Naive thymus-derived CD4-positive, alpha-beta T cell (primary cell): Measurements from ENCODE around the gene MPRIP. TPM values are rescaled to one million over a fixed set of nuclear protein-coding genes. Genes with fewer than 3 reads are reported as not detected.
A peak's percentile ranks its signal among the peaks of the same experiment; 100 is the strongest.

Experiments
- ATAC-seq: fragments of 150-1000 bp; cut with Tn5 transposase; 2 replicates; pipeline ENCODE4 v1.10.0; 2021; ENCODE audit warnings: mild to moderate bottlenecking, moderate library complexity
- CTCF ChIA-PET: fragments of 350-600 bp; sonication (Branson Sonifier 250); formaldehyde crosslinking; loops from one replicate; lab custom pipeline; 2021; ENCODE audit warnings: antibody characterized with exemption; lab: Charles Lee
- POLR2A ChIA-PET: fragments of 350-600 bp; sonication (Branson Sonifier 250); formaldehyde crosslinking; loops from one replicate; lab custom pipeline; 2021; ENCODE audit warnings: antibody characterized with exemption, inconsistent platforms; lab: Charles Lee
- DNase-seq, 9 donors: peaks; one replicate each; pipeline versions ENCODE4 v3.0.0 to v3.0.0-alpha.2; 2020 to 2022; ENCODE audit warnings: mixed read lengths in 1 of 9
- H3K27ac ChIP-seq: one replicate; pipeline ENCODE4 v1.7.0; 2013; ENCODE audit warnings: mild to moderate bottlenecking, low read depth, low read length, moderate library complexity
- H3K27me3 ChIP-seq, 2 donors: one replicate each; pipeline ENCODE4 v1.7.0; 2013; ENCODE audit warnings: low read length in 2 of 2, mild to moderate bottlenecking in 2 of 2, moderate library complexity in 2 of 2; ENCODE audit not compliant: control insufficient read depth in 2 of 2, insufficient read depth in 2 of 2
- H3K36me3 ChIP-seq, 3 experiments: 1 replicate in 2 of 3; 2 replicates in 1 of 3; pipeline ENCODE4 v1.7.0; 2013; ENCODE audit warnings: low read length in 3 of 3, mild to moderate bottlenecking in 3 of 3, moderate library complexity in 1 of 3; ENCODE audit not compliant: insufficient read depth in 3 of 3, control insufficient read depth in 2 of 3
- H3K4me1 ChIP-seq, 2 donors: one replicate each; pipeline ENCODE4 v1.7.0; 2013; ENCODE audit warnings: low read length in 2 of 2, mild to moderate bottlenecking in 2 of 2, moderate library complexity in 1 of 2; ENCODE audit not compliant: control insufficient read depth in 2 of 2, insufficient read depth in 2 of 2
- H3K4me3 ChIP-seq: 2 replicates; pipeline ENCODE4 v1.7.0; 2013; ENCODE audit warnings: mild to moderate bottlenecking, low read length
- H3K9me3 ChIP-seq, 3 experiments: 1 replicate in 2 of 3; 2 replicates in 1 of 3; pipeline ENCODE4 v1.7.0; 2013; ENCODE audit warnings: low read length in 3 of 3; ENCODE audit not compliant: control insufficient read depth in 2 of 3
- H3K27ac Mint-ChIP-seq, 9 donors: one replicate each; pipeline ENCODE4 v1.8.0; 2020 to 2022; ENCODE audit warnings: mixed read lengths in 9 of 9, mild to moderate bottlenecking in 8 of 9, moderate library complexity in 5 of 9, inconsistent platforms in 2 of 9
- H3K27me3 Mint-ChIP-seq, 5 donors: one replicate each; pipeline ENCODE4 v1.8.0; 2021 to 2022; ENCODE audit warnings: mixed read lengths in 5 of 5, mild to moderate bottlenecking in 1 of 5
- H3K36me3 Mint-ChIP-seq, 5 donors: one replicate each; pipeline ENCODE4 v1.8.0; 2020 to 2022; ENCODE audit warnings: mixed read lengths in 5 of 5, mild to moderate bottlenecking in 3 of 5, inconsistent platforms in 1 of 5
- H3K4me1 Mint-ChIP-seq, 7 donors: one replicate each; pipeline ENCODE4 v1.8.0; 2020 to 2022; ENCODE audit warnings: mixed read lengths in 7 of 7, mild to moderate bottlenecking in 3 of 7, inconsistent platforms in 1 of 7
- H3K4me3 Mint-ChIP-seq, 10 donors: one replicate each; pipeline ENCODE4 v1.8.0; 2020 to 2022; ENCODE audit warnings: mild to moderate bottlenecking in 10 of 10, mixed read lengths in 10 of 10, moderate library complexity in 6 of 10, inconsistent platforms in 2 of 10
- H3K9me3 Mint-ChIP-seq, 11 donors: one replicate each; pipeline ENCODE4 v1.8.0; 2020 to 2022; ENCODE audit warnings: mixed read lengths in 11 of 11, mild to moderate bottlenecking in 4 of 11, inconsistent platforms in 1 of 11, moderate library complexity in 1 of 11
- intact Hi-C, 2 donors: fragments of 100-400 bp; cut with micrococcal nuclease; formaldehyde crosslinking; loops; one replicate each; pipeline ENCODE4 v1.15.1; 2023
- polyA plus RNA-seq, 2 donors: library from polyadenylated mRNA; unstranded; fragments of 300-500 nt; fragmentation: Illumina TruSeq; gene quantifications; one replicate each; pipeline ENCODE4 v1.2.3, GENCODE V29; 2021
- total RNA-seq, 6 experiments: library from RNA in 5 of 6; stranded (reverse) in 5 of 6; gene quantifications; 1 replicate in 5 of 6; 2 replicates in 1 of 6; pipeline ENCODE4 v1.2.3 and lab custom pipeline; 2021 to 2026

The MPRIP gene
- total and polyA plus RNA-seq, 7 experiments from 2014 or later: 18.6 to 259 (median 196) TPM

- Mint-ChIP-seq H3K9me3 (peaks cover 0 to 6% (median 0%) of the 10 kb centered on the region in 11 donors), H3K27me3 (no peaks in the 10 kb centered on the region), H3K27ac (peak overlapping the region; percentile 43 to 96 (median 91)), H3K4me1 (peaks cover 17 to 32% (median 19%) of the 10 kb centered on the region in 7 donors), H3K4me3 (peak overlapping the region; percentile 87 to 93 (median 89)), H3K36me3 (peaks cover 0 to 24% (median 11%) of the 10 kb centered on the region in 5 donors)
- intact Hi-C loops: loop anchor here (1.0 to 10.0 kb wide), 11 partner anchors 23 to 988 kb away; partner anchors contain the start of genes FLCN (in 2 of the 2), COPS3 (in 1 of the 2), DRC3 (in 1 of the 2) and MPRIP (in 1 of the 2)
- ChIA-PET POLR2A (interaction anchor here (0.6 to 4.2 kb wide), 10 partner anchors 13 to 385 kb away, joined by 3 to 16 read pairs (median 4); partner anchors contain the start of gene FLCN), CTCF (no interaction called here)
- Histone ChIP-seq H3K4me3 (peak overlapping the region; percentile 68), H3K4me1 (peaks cover 17 to 30% of the 10 kb centered on the region in 2 donors), H3K9me3 (no peaks in the 10 kb centered on the region), H3K36me3 (peaks cover 0 to 22% (median 0%) of the 10 kb centered on the region in 3 experiments), H3K27ac (peak overlapping the region; percentile 70), H3K27me3 (no peaks in the 10 kb centered on the region)
- DNase-seq (peak; percentile 28 to 60 (median 42)), ATAC-seq (peak; percentile 23)
Measured at GRCh38 chr17:17205368-17206123, 163.3 kb downstream of the MPRIP start.

GRCh38 chr17:17206124-17206912 is 164.1 kb downstream of the MPRIP start, which contains the start of gene PLD6:
TSS of gene PLD6 (minus strand) at chr17:17206333. CDS start at chr17:17206286, 47 bp downstream.
- Histone ChIP-seq H3K9me3 (no peaks in the 10 kb centered on the region), H3K27me3 (no peaks in the 10 kb centered on the region), H3K4me3 (peak within 1 kb of the TSS; percentile 68), H3K27ac (peak within 1 kb of the TSS; percentile 70), H3K4me1 (peaks cover 17 to 30% of the 10 kb centered on the region in 2 donors), H3K36me3 (peaks cover 0 to 21% (median 0%) of the 10 kb centered on the region in 3 experiments)
- Mint-ChIP-seq H3K4me3 (peak within 1 kb of the TSS; percentile 87 to 93 (median 89)), H3K27ac (peak within 1 kb of the TSS; percentile 75 to 96 (median 91)), H3K36me3 (peaks cover 0 to 19% (median 11%) of the 10 kb centered on the region in 5 donors), H3K27me3 (no peaks in the 10 kb centered on the region), H3K9me3 (peaks cover 0 to 6% (median 0%) of the 10 kb centered on the region in 11 donors), H3K4me1 (peaks cover 12 to 32% (median 19%) of the 10 kb centered on the region in 7 donors)
- POLR2A ChIA-PET: interaction anchor here (0.7 to 4.2 kb wide), 11 partner anchors 8 to 35 kb away, joined by 3 to 30 read pairs (median 5); partner anchors contain the start of gene FLCN
- peak; percentile 88 to 96 (median 93) for DNase-seq
- CTCF ChIA-PET: interaction anchor here (1.4 kb wide), 1 partner anchor 65 kb away, joined by 5 read pairs; no protein-coding TSS in a partner anchor
- intact Hi-C loops: loop anchor here (1.0 to 10.0 kb wide), 9 partner anchors 24 to 989 kb away; partner anchors contain the start of genes FLCN (in 2 of the 2), COPS3 (in 1 of the 2), DRC3 (in 1 of the 2) and MPRIP (in 1 of the 2)
- ATAC-seq: peak; percentile 92

GRCh38 chr17:17206913-17207335 is 164.7 kb downstream of the MPRIP start:
- H3K27me3 ChIP-seq: no peaks in the 10 kb centered on the region
- Mint-ChIP-seq H3K9me3 (peaks cover 0 to 6% (median 0%) of the 10 kb centered on the region in 11 donors), H3K4me3 (peak overlapping the region; percentile 41 to 89 (median 64)), H3K27me3 (no peaks in the 10 kb centered on the region), H3K36me3 (peaks cover 0 to 19% (median 10%) of the 10 kb centered on the region in 5 donors), H3K4me1 (peaks cover 12 to 32% (median 19%) of the 10 kb centered on the region in 7 donors), H3K27ac (peak overlapping the region; percentile 29 to 91 (median 80))
- intact Hi-C loops: loop anchor here (1.0 to 10.0 kb wide), 9 partner anchors 25 to 990 kb away; partner anchors contain the start of genes FLCN (in 2 of the 2), COPS3 (in 1 of the 2), DRC3 (in 1 of the 2) and MPRIP (in 1 of the 2)
- ChIA-PET POLR2A (interaction anchor here (0.7 to 4.2 kb wide), 7 partner anchors 8 to 32 kb away, joined by 3 to 30 read pairs (median 5); partner anchors contain the start of gene FLCN), CTCF (interaction anchor here (1.4 kb wide), 1 partner anchor 65 kb away, joined by 5 read pairs; no protein-coding TSS in a partner anchor)
- H3K9me3 ChIP-seq: no peaks in the 10 kb centered on the region
- peak overlapping the region; percentile 70 for H3K27ac ChIP-seq
- peaks cover 0 to 19% (median 0%) of the 10 kb centered on the region in 3 experiments for H3K36me3 ChIP-seq
- ATAC-seq (no peak), DNase-seq (no peak)
- no peak overlapping the region for H3K4me3 ChIP-seq
- peaks cover 17 to 30% of the 10 kb centered on the region in 2 donors for H3K4me1 ChIP-seq

DNA sequence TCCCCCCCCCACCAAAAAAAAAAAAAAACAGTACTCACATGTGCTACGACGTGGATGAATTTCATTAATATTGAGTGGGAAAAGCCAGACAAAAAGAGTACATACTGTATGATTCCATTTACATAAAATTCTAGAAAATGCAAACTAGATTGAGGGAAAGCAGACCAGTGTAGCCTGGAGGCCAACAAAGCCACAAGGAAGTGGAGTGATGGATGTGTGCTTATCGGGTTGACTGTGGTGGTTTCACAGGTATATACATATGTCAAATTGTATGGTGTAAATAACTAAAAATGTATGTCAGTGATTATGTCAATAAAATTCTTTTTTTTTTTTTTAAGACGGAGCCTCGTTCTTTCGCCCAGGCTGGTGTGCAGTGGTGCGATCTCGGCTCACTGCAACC is 165.7 kb downstream of the MPRIP start:
- Histone ChIP-seq H3K9me3 (no peaks in the 10 kb centered on the region), H3K36me3 (peaks cover 0 to 13% (median 0%) of the 10 kb centered on the region in 3 experiments), H3K27ac (no peak overlapping the region), H3K4me3 (no peak overlapping the region), H3K4me1 (peaks cover 17 to 30% of the 10 kb centered on the region in 2 donors), H3K27me3 (no peaks in the 10 kb centered on the region)
- POLR2A ChIA-PET: interaction anchor here (0.7 to 4.2 kb wide), 3 partner anchors 15 to 33 kb away, joined by 3 to 30 read pairs (median 16); no protein-coding TSS in a partner anchor
- peak overlapping the region in 1 of 10 donors; percentile 16 for H3K4me3 Mint-ChIP-seq
- intact Hi-C loops: loop anchor here (5.0 to 10.0 kb wide), 5 partner anchors 53 to 991 kb away; partner anchors contain the start of genes DRC3 (in 1 of the 2), NCOR1 (in 1 of the 2), PIGL (in 1 of the 2) and TOM1L2 (in 1 of the 2)
- no peak for DNase-seq
- CTCF ChIA-PET: interaction anchor here (0.6 to 1.4 kb wide), 2 partner anchors 53 to 66 kb away, joined by 3 to 5 read pairs; no protein-coding TSS in a partner anchor
- peaks cover 0 to 6% (median 0%) of the 10 kb centered on the region in 11 donors for H3K9me3 Mint-ChIP-seq
- no peak for ATAC-seq
- peak overlapping the region in 5 of 9 donors; percentile 34 to 75 (median 58) for H3K27ac Mint-ChIP-seq
- H3K4me1 Mint-ChIP-seq: peaks cover 12 to 29% (median 19%) of the 10 kb centered on the region in 7 donors
- peaks cover 0 to 13% (median 4%) of the 10 kb centered on the region in 5 donors for H3K36me3 Mint-ChIP-seq
- H3K27me3 Mint-ChIP-seq: no peaks in the 10 kb centered on the region

GRCh38 chr17:17213775-17214174 is 171.5 kb downstream of the MPRIP start:
- ChIA-PET POLR2A (no interaction called here), CTCF (no interaction called here)
- ATAC-seq: no peak
- no peaks in the 10 kb centered on the region for H3K9me3 ChIP-seq
- no peak overlapping the region for H3K27ac ChIP-seq
- no peaks in the 10 kb centered on the region for H3K9me3 Mint-ChIP-seq
- peaks cover 0 to 42% (median 10%) of the 10 kb centered on the region in 5 donors for H3K36me3 Mint-ChIP-seq
- H3K4me1 ChIP-seq: no peaks in the 10 kb centered on the region
- intact Hi-C loops: no loop called here
- H3K27me3 Mint-ChIP-seq: no peaks in the 10 kb centered on the region
- H3K36me3 ChIP-seq: peaks cover 0 to 60% (median 12%) of the 10 kb centered on the region in 3 experiments
- no peak for DNase-seq
- no peaks in the 10 kb centered on the region for H3K27me3 ChIP-seq
- H3K27ac Mint-ChIP-seq: no peak overlapping the region
- H3K4me3 Mint-ChIP-seq: no peak overlapping the region
- H3K4me3 ChIP-seq: no peak overlapping the region
- H3K4me1 Mint-ChIP-seq: no peaks in the 10 kb centered on the region
